ENCODE measurements around the gene CCT3. TPM values are rescaled to one million over a fixed set of nuclear protein-coding genes. Genes with fewer than 3 reads are reported as not detected.

Gene CCT3
- total and polyA plus RNA-seq, 10 of the 15 experiments (the other 5 are each of a cell fraction or from before 2014, with no cell fraction given): 319 to 585 (median 427) TPM

GRCh38 chr1:156368157-156368658 is 30.1 kb upstream of the CCT3 start (continued):
- TF ChIP-seq, protein P1, sequence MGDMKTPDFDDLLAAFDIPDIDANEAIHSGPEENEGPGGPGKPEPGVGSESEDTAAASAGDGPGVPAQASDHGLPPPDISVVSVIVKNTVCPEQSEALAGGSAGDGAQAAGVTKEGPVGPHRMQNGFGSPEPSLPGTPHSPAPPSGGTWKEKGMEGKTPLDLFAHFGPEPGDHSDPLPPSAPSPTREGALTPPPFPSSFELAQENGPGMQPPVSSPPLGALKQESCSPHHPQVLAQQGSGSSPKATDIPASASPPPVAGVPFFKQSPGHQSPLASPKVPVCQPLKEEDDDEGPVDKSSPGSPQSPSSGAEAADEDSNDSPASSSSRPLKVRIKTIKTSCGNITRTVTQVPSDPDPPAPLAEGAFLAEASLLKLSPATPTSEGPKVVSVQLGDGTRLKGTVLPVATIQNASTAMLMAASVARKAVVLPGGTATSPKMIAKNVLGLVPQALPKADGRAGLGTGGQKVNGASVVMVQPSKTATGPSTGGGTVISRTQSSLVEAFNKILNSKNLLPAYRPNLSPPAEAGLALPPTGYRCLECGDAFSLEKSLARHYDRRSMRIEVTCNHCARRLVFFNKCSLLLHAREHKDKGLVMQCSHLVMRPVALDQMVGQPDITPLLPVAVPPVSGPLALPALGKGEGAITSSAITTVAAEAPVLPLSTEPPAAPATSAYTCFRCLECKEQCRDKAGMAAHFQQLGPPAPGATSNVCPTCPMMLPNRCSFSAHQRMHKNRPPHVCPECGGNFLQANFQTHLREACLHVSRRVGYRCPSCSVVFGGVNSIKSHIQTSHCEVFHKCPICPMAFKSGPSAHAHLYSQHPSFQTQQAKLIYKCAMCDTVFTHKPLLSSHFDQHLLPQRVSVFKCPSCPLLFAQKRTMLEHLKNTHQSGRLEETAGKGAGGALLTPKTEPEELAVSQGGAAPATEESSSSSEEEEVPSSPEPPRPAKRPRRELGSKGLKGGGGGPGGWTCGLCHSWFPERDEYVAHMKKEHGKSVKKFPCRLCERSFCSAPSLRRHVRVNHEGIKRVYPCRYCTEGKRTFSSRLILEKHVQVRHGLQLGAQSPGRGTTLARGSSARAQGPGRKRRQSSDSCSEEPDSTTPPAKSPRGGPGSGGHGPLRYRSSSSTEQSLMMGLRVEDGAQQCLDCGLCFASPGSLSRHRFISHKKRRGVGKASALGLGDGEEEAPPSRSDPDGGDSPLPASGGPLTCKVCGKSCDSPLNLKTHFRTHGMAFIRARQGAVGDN (IDR thresholded peaks at IDR 0.05): no peak
- no peak for TF ChIP-seq SP1 (IDR thresholded peaks at IDR 0.05; ENCODE audit: low read depth, low read length)
- no peak for TF ChIP-seq LARP7 (IDR thresholded peaks at IDR 0.05)

- no peak for DNase-seq (ENCODE audit: low read depth, low spot score)
- Histone ChIP-seq H3K36me3 (ENCODE audit: control insufficient read depth in 2 of 2, insufficient read depth in 2 of 2, low read length in 1 of 2) (no peaks in the 10 kb centered on the region), H2AFZ (ENCODE audit: control insufficient read depth, low read depth, low read length) (no peak overlapping the region), H3K9me3 (replicated peaks; ENCODE audit: control insufficient read depth, insufficient read depth, low read length) (no peaks in the 10 kb centered on the region), H3K9ac (ENCODE audit: control insufficient read depth, insufficient read depth, low read length) (no peak overlapping the region), H3K4me3 (no peak overlapping the region), H3K27ac (ENCODE audit: control insufficient read depth, insufficient read depth) (no peak overlapping the region), H4K20me1 (ENCODE audit: control insufficient read depth, insufficient read depth) (no peaks in the 10 kb centered on the region), H3K79me2 (ENCODE audit: control insufficient read depth, insufficient read depth, low read length) (no peaks in the 10 kb centered on the region), H3K4me1 (ENCODE audit: control insufficient read depth, insufficient read depth, low read length) (no peaks in the 10 kb centered on the region), H3K27me3 (replicated peaks in 1 of 2; ENCODE audit: control insufficient read depth in 2 of 2, insufficient read depth in 2 of 2, low read length in 1 of 2) (peaks cover 3 to 11% of the 10 kb centered on the region in 2 experiments; a peak in 3 of 4 replicates), H3K4me2 (ENCODE audit: control insufficient read depth, insufficient read depth) (no peak overlapping the region)
- ChIA-PET RAD21 (ENCODE audit: unreplicated experiment) (interaction anchor here (0.5 kb wide), 1 partner anchor 75 kb away, joined by 3 read pairs; no protein-coding TSS in a partner anchor), POLR2A (no interaction called here), CTCF (no interaction called here), SMC1A (ENCODE audit: uncharacterized antibody, unreplicated experiment) (no interaction called here)
- intact Hi-C loops (cut with micrococcal nuclease; ENCODE audit: unreplicated experiment) (no loop called here), in situ Hi-C loops (cut with MboI) (no loop called here)
- FAIRE-seq: no peak
- 36% methylated on average over 9 of the region's 9 CpGs for WGBS (ENCODE audit: insufficient coverage, insufficient replicate concordance, low lambda C conversion rate, missing lambda C conversion rate)
- BruUV-seq (replicated peaks): no TSS peak
- no peak for ATAC-seq
- TF ChIP-seq TAF1 (IDR thresholded peaks at IDR 0.05; ENCODE audit: borderline replicate concordance, low read depth, low read length) (no peak), CREB1 (IDR thresholded peaks at IDR 0.05; ENCODE audit: low read depth) (no peak), FOXM1 (IDR thresholded peaks at IDR 0.05; ENCODE audit: low read depth, low read length) (no peak), ZNF274 (IDR thresholded peaks at IDR 0.05; ENCODE audit: insufficient read depth, insufficient read length) (no peak), SMC3 (IDR thresholded peaks at IDR 0.05; ENCODE audit: borderline replicate concordance, low read length) (no peak), NR2C1 (IDR thresholded peaks at IDR 0.05) (no peak), GABPA (IDR thresholded peaks at IDR 0.05; ENCODE audit: low read depth) (no peak), NFXL1 (IDR thresholded peaks at IDR 0.05; ENCODE audit: borderline replicate concordance) (no peak), ZNF207 (IDR thresholded peaks at IDR 0.05; ENCODE audit: borderline replicate concordance) (no peak), MYC (IDR thresholded peaks at IDR 0.05; ENCODE audit: insufficient read depth, insufficient read length, insufficient replicate concordance, low read length, severe bottlenecking) (no peak), ESRRA (IDR thresholded peaks at IDR 0.05; ENCODE audit: low read length) (no peak), BRCA1 (IDR thresholded peaks at IDR 0.05; ENCODE audit: low read depth, low read length) (no peak), BHLHE40 (IDR thresholded peaks at IDR 0.05; ENCODE audit: borderline replicate concordance in 1 of 2, low read depth in 2 of 2, low read length in 1 of 2) (no peak), HDAC2 (IDR thresholded peaks at IDR 0.05) (no peak), CREM (IDR thresholded peaks at IDR 0.05; ENCODE audit: low read depth) (no peak), CEBPB (IDR thresholded peaks at IDR 0.05; ENCODE audit: borderline replicate concordance in 1 of 2, low read depth in 2 of 2, low read length in 2 of 2) (no peak), RB1 (IDR thresholded peaks at IDR 0.05; ENCODE audit: borderline replicate concordance) (no peak)
These were observed 29.5 kb upstream of the CCT3 start for GRCh38 chr1:156367383-156368156.

All from GM12878 (cell line).